Right lung (tissue), 5 donors: Measurements from ENCODE around the gene TP53BP1. TPM values are rescaled to one million over a fixed set of nuclear protein-coding genes. Genes with fewer than 3 reads are reported as not detected.

ENCODE experiments used
- DNase-seq, 2 donors: peaks; one replicate each; pipeline ENCODE4 v3.0.0-alpha.2; 2013
- polyA plus RNA-seq, 5 donors: library from polyadenylated mRNA; unstranded; fragments of 120-200 nt; gene quantifications; one replicate each; pipeline versions ENCODE4 v1.2.1 to v1.2.3, GENCODE V29; 2013; ENCODE audit warnings: inconsistent platforms in 1 of 5, low replicate concordance in 1 of 5; ENCODE audit not compliant: insufficient read length in 5 of 5, insufficient read depth in 1 of 5

Gene TP53BP1
- polyA plus RNA-seq, 5 donors: 58.3 to 104 (median 93.1) TPM

GRCh38 chr15:43361313-43361903, 131.5 kb downstream of the TP53BP1 start:
- DNase-seq: no peak

- no peak for DNase-seq
Observed at GRCh38 chr15:43360821-43361220, 132.1 kb downstream of the TP53BP1 start.

Other genes starting within 250 kb of the TP53BP1 start
- gene TGM5, start 226.2 kb downstream of the TP53BP1 start, polyA plus RNA-seq: under 1 TPM in 1 of 5 donors, not detected in 4; 0.09 TPM
- not detected for gene TGM7, start 190.9 kb downstream of the TP53BP1 start, polyA plus RNA-seq
- 10 to 100 TPM in 1 of 5 donors, 1 to 10 TPM in 4; 8.1 to 10.6 (median 9.0) TPM for gene LCMT2, start 162.6 kb downstream of the TP53BP1 start, polyA plus RNA-seq
- gene ZSCAN29, start 122.1 kb downstream of the TP53BP1 start, polyA plus RNA-seq: 10 to 100 TPM; 23.9 to 33.9 (median 31.9) TPM
- 10 to 100 TPM; 24.9 to 30.4 (median 29.1) TPM for gene TUBGCP4, start 122.1 kb downstream of the TP53BP1 start, polyA plus RNA-seq
- gene MAP1A, start 24.5 kb upstream of the TP53BP1 start, polyA plus RNA-seq: 1 to 10 TPM; 5.8 to 9.3 (median 7.4) TPM
- gene PPIP5K1, start 97.1 kb upstream of the TP53BP1 start, polyA plus RNA-seq: 10 to 100 TPM; 17.7 to 27.6 (median 25.6) TPM
- under 1 TPM in 4 of 5 donors, not detected in 1; 0.26 to 0.68 (median 0.49) TPM for gene CKMT1B, start 100.9 kb upstream of the TP53BP1 start, polyA plus RNA-seq
- gene STRC, start 125.6 kb upstream of the TP53BP1 start, polyA plus RNA-seq: 1 to 10 TPM in 1 of 5 donors, under 1 TPM in 4; 0.58 to 1.9 (median 0.73) TPM
- 10 to 100 TPM in 1 of 5 donors, 1 to 10 TPM in 4; 7.7 to 13.2 (median 8.6) TPM for gene CATSPER2, start 155.7 kb upstream of the TP53BP1 start, polyA plus RNA-seq
- gene CKMT1A, start 200.7 kb upstream of the TP53BP1 start, polyA plus RNA-seq: under 1 TPM in 4 of 5 donors, not detected in 1; 0.12 to 0.67 (median 0.34) TPM